HepG2 (cell line): ENCODE measurements around the gene LRRC45. TPM values are rescaled to one million over a fixed set of nuclear protein-coding genes. Genes with fewer than 3 reads are reported as not detected.

ENCODE experiments used
- BRD4 ChIP-seq: sonication (generic); formaldehyde crosslinking; IDR thresholded peaks from 2 replicates; pipeline ENCODE4 v1.4.0; 2020; ENCODE audit warnings: missing genetic modification reagents
- CBFB ChIP-seq: sonication (generic); formaldehyde crosslinking; IDR thresholded peaks from 2 replicates; pipeline ENCODE4 v1.4.0; 2020; ENCODE audit warnings: missing genetic modification reagents
- DPF2 ChIP-seq: sonication (generic); formaldehyde crosslinking; IDR thresholded peaks from 2 replicates; pipeline ENCODE4 v1.4.0; 2020; ENCODE audit warnings: mild to moderate bottlenecking, low read depth, missing genetic modification reagents, borderline replicate concordance
- FOXA3 ChIP-seq: IDR thresholded peaks from 2 replicates; pipeline ENCODE4 v1.6.1; 2016; ENCODE audit warnings: missing genetic modification reagents, missing compliant biosample characterization
- FOXJ3 ChIP-seq: sonication (generic); formaldehyde crosslinking; IDR thresholded peaks from 2 replicates; pipeline ENCODE4 v1.4.0; 2020; ENCODE audit warnings: missing genetic modification reagents, mild to moderate bottlenecking, borderline replicate concordance
- MATR3 ChIP-seq: sonication (generic); formaldehyde crosslinking; IDR thresholded peaks from 2 replicates; pipeline ENCODE4 v1.4.0; 2020; ENCODE audit warnings: missing genetic modification reagents
- MAZ ChIP-seq, 2 experiments: sonication (generic) in 1 of 2; formaldehyde crosslinking in 1 of 2; IDR thresholded peaks; 2 replicates each; pipeline versions ENCODE4 v1.5.0 to v1.6.1; 2012 to 2020; ENCODE audit warnings: low read depth in 2 of 2, mild to moderate bottlenecking in 2 of 2, borderline replicate concordance in 1 of 2, improper control_type of control experiment in 1 of 2, low read length in 1 of 2, missing genetic modification reagents in 1 of 2, moderate library complexity in 1 of 2
- NCOA2 ChIP-seq: sonication (generic); formaldehyde crosslinking; IDR thresholded peaks from 2 replicates; pipeline ENCODE4 v1.8.0; 2022; ENCODE audit warnings: inconsistent platforms
- PAXIP1 ChIP-seq: sonication (generic); formaldehyde crosslinking; conservative IDR thresholded peaks from 2 replicates; pipeline ENCODE4 v1.4.0; 2020; ENCODE audit warnings: mild to moderate bottlenecking, missing genetic modification reagents, moderate library complexity
- RBFOX2 ChIP-seq: fragments of 200-400 bp; formaldehyde crosslinking; IDR thresholded peaks from 2 replicates; pipeline ENCODE4 v1.6.1; 2017; ENCODE audit warnings: low read depth, mild to moderate bottlenecking, low read length
- ZBTB7A ChIP-seq: sonication (generic); formaldehyde crosslinking; IDR thresholded peaks from 2 replicates; pipeline ENCODE4 v1.8.0; 2022; ENCODE audit warnings: mild to moderate bottlenecking, missing genetic modification reagents
- ZNF383 ChIP-seq: sonication (generic); formaldehyde crosslinking; IDR thresholded peaks from 2 replicates; pipeline ENCODE4 v1.4.0; 2020; ENCODE audit warnings: missing genetic modification reagents, mild to moderate bottlenecking, borderline replicate concordance
- ZNF605 ChIP-seq: sonication (generic); formaldehyde crosslinking; IDR thresholded peaks from 2 replicates; pipeline ENCODE4 v1.8.0; 2022; ENCODE audit warnings: mild to moderate bottlenecking, missing genetic modification reagents
- ZNF629 ChIP-seq: sonication (generic); formaldehyde crosslinking; conservative IDR thresholded peaks from 2 replicates; pipeline ENCODE4 v1.5.0; 2020; ENCODE audit warnings: missing genetic modification reagents
- ZNF644 ChIP-seq: IDR thresholded peaks from 2 replicates; pipeline ENCODE4 v1.6.1; 2016; ENCODE audit warnings: low read depth
- ZNF800 ChIP-seq: sonication (generic); formaldehyde crosslinking; IDR thresholded peaks from 2 replicates; pipeline ENCODE4 v1.4.0; 2020; ENCODE audit warnings: missing genetic modification reagents
- ZZZ3 ChIP-seq: sonication (generic); formaldehyde crosslinking; IDR thresholded peaks from 2 replicates; pipeline ENCODE4 v1.4.0; 2020; ENCODE audit warnings: missing genetic modification reagents, mild to moderate bottlenecking, borderline replicate concordance
- polyA plus RNA-seq, 8 experiments: library from polyadenylated mRNA; depleted of rRNA in 3 of 8; stranded (reverse) in 7 of 8; unstranded in 1 of 8; fragments of >200 nt; fragmentation: Illumina TruSeq in 4 of 8; extraction: Trizol in 4 of 8; gene quantifications; 2 replicates each; pipeline versions ENCODE4 v1.2.1 to v1.2.3, GENCODE V29; 2011 to 2016; ENCODE audit warnings: low read depth in 4 of 8, missing spikeins in 1 of 8, mixed read lengths in 1 of 8; ENCODE audit not compliant: insufficient read depth in 1 of 8
- total RNA-seq, 5 experiments: library from RNA; depleted of rRNA; stranded (reverse); fragments of >200 nt; fragmentation: Illumina TruSeq; extraction: Trizol; gene quantifications; 2 replicates each; pipeline ENCODE4 v1.2.3, GENCODE V29; 2016; ENCODE audit warnings: low read depth in 1 of 5
- TF ChIP-seq, protein P1 (sequence below): sonication (generic); formaldehyde crosslinking; IDR thresholded peaks from 2 replicates; pipeline ENCODE4 v1.5.1; 2020; ENCODE audit warnings: mild to moderate bottlenecking, missing genetic modification reagents, moderate library complexity
- TF ChIP-seq, protein P2 (sequence below): sonication (generic); formaldehyde crosslinking; IDR thresholded peaks from 2 replicates; pipeline ENCODE4 v1.5.0; 2020; ENCODE audit warnings: mild to moderate bottlenecking, missing genetic modification reagents, borderline replicate concordance

Gene LRRC45
- total and polyA plus RNA-seq, 2 of the 13 experiments (the other 11 are each of a cell fraction or from before 2014, with no cell fraction given) = 11.6 to 48.1 TPM

DNA sequence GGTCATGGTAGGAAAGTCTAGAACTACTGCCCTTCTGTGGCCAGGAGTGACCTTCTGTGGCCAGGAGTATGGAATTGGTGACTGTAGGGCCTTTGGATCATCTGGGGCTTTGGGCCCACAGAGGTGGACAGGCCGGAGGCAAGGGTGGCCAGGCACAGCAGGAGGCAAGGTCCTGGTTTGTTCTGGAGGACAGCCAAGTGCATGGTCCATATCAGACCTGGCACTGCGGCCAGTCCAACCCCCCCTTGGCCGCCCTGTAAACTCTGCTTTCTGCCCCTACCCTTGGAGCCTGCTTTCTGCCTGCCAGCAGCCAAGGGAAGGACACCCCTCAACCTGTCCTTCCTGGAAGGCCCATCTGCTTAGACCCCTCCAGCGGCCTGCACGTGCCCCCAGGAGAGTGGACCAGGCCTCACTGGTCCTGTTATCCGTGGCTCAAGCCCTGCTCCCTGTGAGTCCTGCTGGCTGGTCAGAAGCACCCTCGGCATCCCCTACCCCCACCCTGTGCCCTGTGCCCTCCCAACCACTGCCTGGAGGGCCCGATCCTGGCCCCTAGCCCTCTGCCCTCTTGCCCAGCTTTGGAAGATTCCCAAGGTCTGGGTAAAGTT is 16.7 kb downstream of the LRRC45 start (continued):
- 0 out of 2 replicates have a peak, but pooled peaks have one; percentile 30 for TF ChIP-seq ZZZ3
- TF ChIP-seq ZNF800 (CRISPR knock-in tag) = no peak
- no peak for TF ChIP-seq RBFOX2
- peak; percentile 66; the same call in 1 of the 2 replicates for TF ChIP-seq ZBTB7A (CRISPR knock-in tag)
- no peak for TF ChIP-seq ZNF629 (CRISPR knock-in tag)
- TF ChIP-seq NCOA2 = no peak
- TF ChIP-seq BRD4 (CRISPR knock-in tag) = no peak
- TF ChIP-seq, protein P1, sequence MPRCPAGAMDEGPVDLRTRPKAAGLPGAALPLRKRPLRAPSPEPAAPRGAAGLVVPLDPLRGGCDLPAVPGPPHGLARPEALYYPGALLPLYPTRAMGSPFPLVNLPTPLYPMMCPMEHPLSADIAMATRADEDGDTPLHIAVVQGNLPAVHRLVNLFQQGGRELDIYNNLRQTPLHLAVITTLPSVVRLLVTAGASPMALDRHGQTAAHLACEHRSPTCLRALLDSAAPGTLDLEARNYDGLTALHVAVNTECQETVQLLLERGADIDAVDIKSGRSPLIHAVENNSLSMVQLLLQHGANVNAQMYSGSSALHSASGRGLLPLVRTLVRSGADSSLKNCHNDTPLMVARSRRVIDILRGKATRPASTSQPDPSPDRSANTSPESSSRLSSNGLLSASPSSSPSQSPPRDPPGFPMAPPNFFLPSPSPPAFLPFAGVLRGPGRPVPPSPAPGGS = 0 out of 2 replicates have a peak, but pooled peaks have one; percentile 24
- TF ChIP-seq FOXJ3 = no peak
- no peak for TF ChIP-seq CBFB (CRISPR knock-in tag)
- TF ChIP-seq MATR3 (CRISPR knock-in tag) = no peak
- no peak for TF ChIP-seq MAZ (IDR thresholded peaks at IDR 0.05; ENCODE audit: borderline replicate concordance, low read depth, low read length)
- TF ChIP-seq MAZ (CRISPR knock-in tag; IDR thresholded peaks at IDR 0.05; ENCODE audit: low read depth) = no peak
- TF ChIP-seq DPF2 (CRISPR knock-in tag) = peak; percentile 76; the same call in 1 of the 2 replicates
- no peak for TF ChIP-seq ZNF383 (CRISPR knock-in tag)
- TF ChIP-seq ZNF605 (CRISPR knock-in tag) = peak; percentile 42; the same call in 1 of the 2 replicates
- TF ChIP-seq PAXIP1 = peak; percentile 70
- TF ChIP-seq ZNF644 (CRISPR knock-in tag) = 0 out of 2 replicates have a peak, but pooled peaks have one; percentile 65
- peak; percentile 13; the same call in 1 of the 2 replicates for TF ChIP-seq FOXA3 (CRISPR knock-in tag)
- TF ChIP-seq, protein P2, sequence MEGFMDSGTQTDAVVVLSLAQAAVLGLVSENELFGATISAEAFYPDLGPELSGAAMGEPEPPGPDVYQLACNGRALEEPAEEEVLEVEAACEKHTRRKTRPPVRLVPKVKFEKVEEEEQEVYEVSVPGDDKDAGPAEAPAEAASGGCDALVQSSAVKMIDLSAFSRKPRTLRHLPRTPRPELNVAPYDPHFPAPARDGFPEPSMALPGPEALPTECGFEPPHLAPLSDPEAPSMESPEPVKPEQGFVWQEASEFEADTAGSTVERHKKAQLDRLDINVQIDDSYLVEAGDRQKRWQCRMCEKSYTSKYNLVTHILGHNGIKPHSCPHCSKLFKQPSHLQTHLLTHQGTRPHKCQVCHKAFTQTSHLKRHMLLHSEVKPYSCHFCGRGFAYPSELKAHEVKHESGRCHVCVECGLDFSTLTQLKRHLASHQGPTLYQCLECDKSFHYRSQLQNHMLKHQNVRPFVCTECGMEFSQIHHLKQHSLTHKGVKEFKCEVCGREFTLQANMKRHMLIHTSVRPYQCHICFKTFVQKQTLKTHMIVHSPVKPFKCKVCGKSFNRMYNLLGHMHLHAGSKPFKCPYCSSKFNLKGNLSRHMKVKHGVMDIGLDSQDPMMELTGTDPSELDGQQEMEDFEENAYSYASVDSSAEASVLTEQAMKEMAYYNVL = no peak
